AG09319 (cell line): ENCODE data around the gene NRP1.

ENCODE experiments used
- DNase-seq: peaks from one replicate; pipeline ENCODE4 v3.0.0-alpha.2; 2010; ENCODE audit warnings: low read depth; ENCODE audit errors: extremely low read depth
- TF ChIP-seq, protein P1 (sequence below): IDR thresholded peaks from 2 replicates; pipeline ENCODE4 v1.5.1; 2011; ENCODE audit warnings: low read depth, mild to moderate bottlenecking, inconsistent platforms, low read length, moderate library complexity

NRP1 gene

DNA sequence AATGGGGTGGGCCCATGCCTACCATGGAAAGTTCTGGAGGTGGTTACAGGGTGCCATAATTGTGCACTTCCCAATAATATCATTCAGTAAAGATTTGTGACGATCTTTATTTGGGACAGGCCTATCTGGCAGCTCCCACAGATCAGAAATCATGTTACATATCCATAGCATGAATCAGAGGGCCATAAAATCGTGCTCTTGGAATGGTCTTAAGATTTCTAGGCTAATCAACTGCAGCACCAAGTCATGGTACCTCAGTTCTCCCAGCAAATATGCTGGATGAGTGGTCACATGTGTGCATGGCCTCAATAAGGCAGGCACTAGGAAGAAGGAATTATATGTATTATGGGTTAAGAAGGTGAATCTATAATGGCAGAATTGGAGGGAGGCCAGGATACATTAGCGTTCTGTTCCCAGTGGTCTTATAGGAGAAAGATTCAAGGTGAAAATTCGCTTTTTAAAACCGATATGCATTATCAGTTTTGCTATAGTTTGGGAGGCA, 134.7 kb downstream of the NRP1 start:
- DNase-seq: no peak
- TF ChIP-seq, protein P1, sequence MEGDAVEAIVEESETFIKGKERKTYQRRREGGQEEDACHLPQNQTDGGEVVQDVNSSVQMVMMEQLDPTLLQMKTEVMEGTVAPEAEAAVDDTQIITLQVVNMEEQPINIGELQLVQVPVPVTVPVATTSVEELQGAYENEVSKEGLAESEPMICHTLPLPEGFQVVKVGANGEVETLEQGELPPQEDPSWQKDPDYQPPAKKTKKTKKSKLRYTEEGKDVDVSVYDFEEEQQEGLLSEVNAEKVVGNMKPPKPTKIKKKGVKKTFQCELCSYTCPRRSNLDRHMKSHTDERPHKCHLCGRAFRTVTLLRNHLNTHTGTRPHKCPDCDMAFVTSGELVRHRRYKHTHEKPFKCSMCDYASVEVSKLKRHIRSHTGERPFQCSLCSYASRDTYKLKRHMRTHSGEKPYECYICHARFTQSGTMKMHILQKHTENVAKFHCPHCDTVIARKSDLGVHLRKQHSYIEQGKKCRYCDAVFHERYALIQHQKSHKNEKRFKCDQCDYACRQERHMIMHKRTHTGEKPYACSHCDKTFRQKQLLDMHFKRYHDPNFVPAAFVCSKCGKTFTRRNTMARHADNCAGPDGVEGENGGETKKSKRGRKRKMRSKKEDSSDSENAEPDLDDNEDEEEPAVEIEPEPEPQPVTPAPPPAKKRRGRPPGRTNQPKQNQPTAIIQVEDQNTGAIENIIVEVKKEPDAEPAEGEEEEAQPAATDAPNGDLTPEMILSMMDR: no peak

DNA sequence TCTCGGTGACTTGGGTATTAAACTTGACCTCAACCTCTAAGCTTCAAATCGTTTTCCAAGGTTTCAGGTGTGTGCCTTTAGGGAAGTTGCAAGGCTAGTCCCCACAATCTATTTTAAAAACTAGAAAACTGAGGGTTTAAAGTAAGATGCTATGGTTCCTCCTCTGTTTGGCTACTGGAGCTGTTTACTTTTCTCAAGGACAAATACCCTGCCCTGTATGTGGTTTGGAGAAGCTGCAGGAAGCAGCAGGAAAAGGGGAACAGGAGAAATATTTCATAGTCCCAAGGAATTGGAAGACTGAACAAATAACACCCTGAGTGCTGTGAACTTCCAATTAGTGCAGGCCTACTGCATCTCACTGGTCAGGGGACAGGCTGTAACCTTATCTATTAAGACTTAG, 135.9 kb downstream of the NRP1 start:
- TF ChIP-seq, protein P1: no peak
- no peak for DNase-seq

DNA sequence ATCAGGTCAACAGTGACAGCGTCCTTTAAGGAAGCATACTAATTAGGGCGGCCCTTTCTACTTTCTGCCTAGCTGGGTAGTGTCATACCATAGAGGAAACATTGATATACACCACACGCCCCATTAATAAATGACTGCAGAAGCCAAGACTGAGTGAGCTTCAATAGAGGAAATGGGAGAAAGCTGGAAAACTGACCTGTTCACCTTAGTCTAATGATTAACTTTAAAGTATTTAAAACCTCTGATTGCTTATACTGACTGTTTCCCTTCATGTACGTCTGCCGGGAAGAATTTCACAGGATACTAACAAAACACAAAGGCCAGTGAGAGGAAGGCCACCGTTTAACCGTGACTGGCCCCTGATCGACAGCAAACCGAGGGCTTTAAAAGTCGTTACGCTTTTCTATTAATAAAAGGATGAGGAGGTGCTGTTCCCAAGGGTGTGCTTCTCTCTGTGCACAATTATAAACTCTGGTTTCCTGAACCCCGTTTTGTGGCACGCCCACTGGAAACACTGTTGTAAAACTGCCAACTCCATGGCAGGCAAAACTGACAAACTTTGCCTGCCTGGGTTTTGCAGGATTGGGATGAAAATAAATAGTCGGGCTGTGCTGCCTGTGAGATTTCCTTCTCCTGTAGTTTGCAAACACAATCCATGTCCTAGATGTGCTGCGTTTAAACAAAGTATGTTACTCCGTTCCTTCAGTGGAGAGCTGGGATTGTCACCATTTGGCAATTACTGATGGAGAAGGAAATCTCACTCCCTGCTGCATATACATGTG, 137.6 kb downstream of the NRP1 start:
- TF ChIP-seq, protein P1: no peak

DNA sequence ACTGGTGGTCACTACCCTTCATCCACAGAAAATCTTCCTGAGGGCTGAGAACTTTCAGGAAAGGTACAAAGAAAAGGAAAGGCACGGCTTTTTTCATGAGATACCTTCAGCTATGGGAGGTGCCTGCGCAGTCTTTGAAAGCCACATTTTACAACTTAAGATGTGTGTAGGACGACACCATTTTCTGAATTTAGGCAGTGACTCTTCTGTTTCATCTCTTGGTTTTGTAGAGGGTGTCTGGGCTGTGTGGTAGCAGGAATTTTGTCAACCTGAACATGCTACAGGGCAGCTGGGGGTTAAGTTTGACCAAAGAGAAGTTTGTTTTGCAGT, 138.1 kb downstream of the NRP1 start:
- TF ChIP-seq, protein P1: no peak
- no peak for DNase-seq

More for the DNA sequence above, 137.6 kb downstream of the NRP1 start:
- no peak for DNase-seq

DNA sequence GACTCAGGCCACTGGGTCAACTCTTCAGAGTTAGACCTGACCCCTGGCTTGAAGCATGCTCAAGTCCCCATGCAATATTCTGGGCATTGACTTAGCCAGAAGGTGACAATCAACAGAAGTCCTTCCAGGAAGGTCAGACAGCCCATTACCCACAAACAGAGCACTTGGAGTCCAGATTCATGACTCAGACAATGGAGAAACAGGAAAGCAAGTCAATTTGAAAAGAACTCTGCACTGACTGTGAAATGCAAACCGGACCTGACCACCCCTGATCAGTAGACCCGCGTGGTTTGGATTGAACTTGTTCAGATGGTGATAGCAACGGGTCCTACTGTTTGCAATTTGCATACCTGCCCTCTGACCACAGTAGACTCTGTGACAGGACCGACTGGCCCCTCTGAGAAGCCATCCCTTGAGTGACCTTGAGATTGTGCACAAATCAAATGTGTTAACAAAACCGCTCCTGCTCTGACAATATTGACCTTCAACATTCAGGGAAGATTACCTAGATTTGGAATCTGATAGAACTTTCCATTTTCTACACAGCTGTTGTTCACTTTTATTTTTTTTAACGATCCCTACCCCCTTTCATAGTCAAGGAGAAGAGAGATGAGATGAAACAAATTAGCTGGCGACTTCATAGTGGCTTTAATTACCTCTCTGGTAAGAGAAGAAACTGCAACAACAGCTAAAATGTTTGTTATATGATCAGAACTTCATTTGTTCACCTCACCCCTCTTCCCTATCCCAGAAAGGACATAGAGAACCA, 138.7 kb downstream of the NRP1 start:
- no peak for DNase-seq
- TF ChIP-seq, protein P1: no peak

DNA sequence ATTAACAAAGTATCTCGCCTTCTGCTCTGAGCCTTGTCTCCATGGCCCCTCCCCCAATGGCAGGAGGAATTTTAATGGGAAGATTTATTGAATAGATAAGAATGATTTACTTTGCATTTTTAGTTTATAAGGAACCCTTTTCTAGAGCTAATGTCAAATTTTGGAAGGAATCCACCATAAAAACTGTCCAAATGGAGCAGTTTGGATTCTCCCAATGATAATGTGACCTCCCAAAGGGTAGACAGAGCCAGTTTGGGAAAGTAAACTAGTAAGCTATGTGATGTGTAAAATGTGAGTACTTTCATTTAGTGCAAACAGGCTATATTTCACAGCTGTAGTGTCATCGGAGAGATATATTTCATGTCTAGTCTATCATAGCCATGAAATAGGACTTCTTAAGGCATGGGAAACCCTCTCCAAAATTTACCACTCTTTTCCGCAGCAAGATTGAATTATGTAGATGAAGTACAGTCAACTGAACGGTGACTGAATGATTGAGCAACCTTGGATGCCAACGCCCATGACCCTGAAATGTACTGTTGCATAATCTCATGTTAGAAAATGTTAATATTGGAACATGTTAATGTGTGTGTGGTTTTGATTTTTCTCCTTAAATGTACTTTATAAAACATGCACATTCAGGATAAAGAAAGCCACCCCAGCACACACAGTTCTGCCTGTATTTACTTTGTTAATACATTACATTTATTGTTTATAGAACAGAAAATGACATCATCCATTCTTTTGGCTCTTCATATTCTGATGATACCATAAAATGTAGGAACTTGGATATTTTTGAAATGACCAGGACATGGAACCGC, 140.6 kb downstream of the NRP1 start:
- peak; percentile 63 for DNase-seq

More for the DNA sequence above, 140.6 kb downstream of the NRP1 start:
- TF ChIP-seq, protein P1: no peak
